Measurements from ENCODE around the gene RFTN1. TPM values are rescaled to one million over a fixed set of nuclear protein-coding genes. Genes with fewer than 3 reads are reported as not detected.
A peak's percentile ranks its signal among the peaks of the same experiment; 100 is the strongest.

RFTN1 gene
- total and polyA plus RNA-seq, 2 of the 8 experiments (the other 6 are each of a cell fraction or from before 2014, with no cell fraction given), result 4.6 to 6.7 TPM

DNA sequence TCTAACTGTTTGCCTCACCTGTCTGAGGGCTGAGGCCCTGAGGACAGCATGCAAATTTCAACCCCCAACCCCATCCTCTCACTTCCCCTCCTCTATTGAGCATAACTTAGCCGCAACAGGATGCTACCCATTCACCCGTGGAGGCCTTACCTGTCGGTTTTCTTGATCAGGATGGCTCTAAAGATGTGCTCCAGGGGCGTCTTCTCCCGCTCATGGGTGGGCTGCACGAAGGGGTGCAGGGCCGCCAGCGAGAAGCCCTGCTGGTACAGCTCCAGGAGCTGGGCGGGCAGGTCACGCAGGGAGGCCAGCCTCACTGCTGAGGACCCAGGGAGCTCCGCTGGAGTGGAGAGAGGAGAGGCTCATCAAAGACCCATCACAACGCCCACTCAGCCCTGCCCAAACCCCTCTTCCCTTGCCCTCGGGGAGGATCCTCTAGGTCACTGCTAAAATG is 79.8 kb downstream of the RFTN1 start:
- Histone ChIP-seq H2BK5ac (ENCODE audit: low read depth, low read length) (no peak overlapping the region), H3K23me2 (ENCODE audit: low read depth, low read length) (no peaks in the 10 kb centered on the region), H3K18ac (ENCODE audit: extremely low read depth, low read length) (no peak overlapping the region), H3K27me3 (replicated peaks in 1 of 4; ENCODE audit: control insufficient read depth in 3 of 4, extremely low read depth in 1 of 4, insufficient read depth in 3 of 4, low read length in 3 of 4) (no peaks in the 10 kb centered on the region), H2BK120ac (replicated peaks; ENCODE audit: low read depth, low read length) (no peak overlapping the region), H3K14ac (ENCODE audit: insufficient read length) (no peak overlapping the region), H3K56ac (replicated peaks; ENCODE audit: insufficient read length, low read depth, low read length) (no peak overlapping the region), H3K4me3 (ENCODE audit: extremely low read depth in 1 of 4, insufficient read depth in 2 of 4, low read depth in 3 of 4, low read length in 4 of 4) (no peak overlapping the region), H2AK5ac (ENCODE audit: low read depth, low read length) (no peak overlapping the region), H3K4me1 (replicated peaks in 1 of 4; ENCODE audit: control insufficient read depth in 3 of 4, insufficient read depth in 4 of 4, low read length in 3 of 4) (no peaks in the 10 kb centered on the region; a peak in 1 of 7 replicates), H2AFZ (ENCODE audit: low read length) (no peak overlapping the region), H3K27ac (ENCODE audit: low read depth, low read length) (no peak overlapping the region), H4K20me1 (replicated peaks in 1 of 2; ENCODE audit: control insufficient read depth in 1 of 2, insufficient read depth in 2 of 2, low read length in 2 of 2) (no peaks in the 10 kb centered on the region), H3K4ac (replicated peaks; ENCODE audit: insufficient read length, low read depth, low read length) (no peak overlapping the region), H4K5ac (ENCODE audit: insufficient read length, low read depth, low read length) (no peak overlapping the region), H2BK12ac (ENCODE audit: low read depth, low read length) (no peak overlapping the region), H3K9ac (replicated peaks in 1 of 4; ENCODE audit: extremely low read depth in 1 of 4, low read depth in 3 of 4, low read length in 3 of 4) (no peak overlapping the region), H3K23ac (ENCODE audit: insufficient read length) (no peak overlapping the region), H3K36me3 (ENCODE audit: control insufficient read depth in 2 of 4, insufficient read depth in 4 of 4, low read length in 3 of 4) (no peaks in the 10 kb centered on the region), H3K9me3 (ENCODE audit: insufficient read depth in 2 of 2, low read depth in 1 of 2, low read length in 1 of 2) (no peaks in the 10 kb centered on the region), H3K79me2 (ENCODE audit: control insufficient read depth in 1 of 2, insufficient read depth in 2 of 2, low read length in 2 of 2) (no peaks in the 10 kb centered on the region), H3K79me1 (ENCODE audit: low read depth, low read length) (no peaks in the 10 kb centered on the region), H2BK15ac (ENCODE audit: low read length) (no peak overlapping the region), H3K4me2 (ENCODE audit: insufficient read depth in 1 of 2, low read depth in 2 of 2, low read length in 2 of 2) (no peak overlapping the region), H4K91ac (replicated peaks; ENCODE audit: insufficient read length, low read length) (no peak overlapping the region), H2BK20ac (ENCODE audit: low read length) (no peak overlapping the region), H4K8ac (ENCODE audit: extremely low read depth, insufficient read depth, low read length) (peak overlapping the region; percentile 57; the same call in 1 of the 2 replicates)
- POLR2A ChIA-PET (ENCODE audit: partially characterized antibody), result no interaction called here
- no peak for FAIRE-seq
- CTCF ChIA-PET (ENCODE audit: partially characterized antibody), result interaction anchor here (1.6 kb wide), 1 partner anchor 165 kb away, joined by 4 read pairs; no protein-coding TSS in a partner anchor
- no peak for DNase-seq (ENCODE audit: low read depth in 1 of 2, low spot score in 2 of 2)
- 88% methylated on average over 13 of the region's 13 CpGs; no CpG with 5 or more reads in 1 of the 2 experiments for WGBS, 2 experiments (ENCODE audit: extremely low coverage in 1 of 2, insufficient coverage in 1 of 2, insufficient read length in 1 of 2, insufficient replicate concordance in 2 of 2, low coverage in 1 of 2, low lambda C conversion rate in 2 of 2, missing lambda C conversion rate in 1 of 2)
- no peak for TF ChIP-seq SUZ12 (IDR thresholded peaks at IDR 0.05; ENCODE audit: low read length)
- no peak for TF ChIP-seq BCL11A (IDR thresholded peaks at IDR 0.05; ENCODE audit: low read depth in 2 of 2, low read length in 2 of 2)
- no peak for TF ChIP-seq CBX8 (IDR thresholded peaks at IDR 0.05; ENCODE audit: borderline replicate concordance, low read depth, low read length)
- no peak for TF ChIP-seq RNF2 (IDR thresholded peaks at IDR 0.05; ENCODE audit: borderline replicate concordance, low read depth, low read length, missing control alignments, poor library complexity, severe bottlenecking)
- TF ChIP-seq POLR2AphosphoS5 (IDR thresholded peaks at IDR 0.05; ENCODE audit: low read depth, low read length), result no peak
- no peak for TF ChIP-seq ZNF274 (IDR thresholded peaks at IDR 0.05; ENCODE audit: borderline replicate concordance, extremely low read depth, low read length)
- TF ChIP-seq SP2 (IDR thresholded peaks at IDR 0.05; ENCODE audit: low read length), result no peak
- no peak for TF ChIP-seq MAFK (IDR thresholded peaks at IDR 0.05; ENCODE audit: low read depth, low read length)
- TF ChIP-seq RAD21 (IDR thresholded peaks at IDR 0.05 in 1 of 2, conservative IDR thresholded peaks at IDR 0.05 in 1 of 2; ENCODE audit: low read depth in 2 of 2, low read length in 2 of 2), result no peak
- TF ChIP-seq ASH2L (IDR thresholded peaks at IDR 0.05; ENCODE audit: low read length), result no peak
- TF ChIP-seq FOSL1 (IDR thresholded peaks at IDR 0.05; ENCODE audit: insufficient read depth, low read depth, low read length), result no peak
- TF ChIP-seq BACH1 (IDR thresholded peaks at IDR 0.05; ENCODE audit: low read length), result no peak
- TF ChIP-seq, protein P1, sequence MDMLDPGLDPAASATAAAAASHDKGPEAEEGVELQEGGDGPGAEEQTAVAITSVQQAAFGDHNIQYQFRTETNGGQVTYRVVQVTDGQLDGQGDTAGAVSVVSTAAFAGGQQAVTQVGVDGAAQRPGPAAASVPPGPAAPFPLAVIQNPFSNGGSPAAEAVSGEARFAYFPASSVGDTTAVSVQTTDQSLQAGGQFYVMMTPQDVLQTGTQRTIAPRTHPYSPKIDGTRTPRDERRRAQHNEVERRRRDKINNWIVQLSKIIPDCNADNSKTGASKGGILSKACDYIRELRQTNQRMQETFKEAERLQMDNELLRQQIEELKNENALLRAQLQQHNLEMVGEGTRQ (IDR thresholded peaks at IDR 0.05; ENCODE audit: low read length), result no peak

Data from H1 (cell line).